Stomach (tissue), 9 donors: ENCODE data around the gene RCL1. TPM values are rescaled to one million over a fixed set of nuclear protein-coding genes. Genes with fewer than 3 reads are reported as not detected.

Experiments
- DNase-seq, 2 donors: peaks; one replicate each; pipeline versions ENCODE4 v3.0.0 to v3.0.0-alpha.2; 2013 to 2019
- H3K27ac ChIP-seq, 5 donors: fragments of 200-600 bp in 4 of 5; sonication (generic) in 4 of 5; one replicate each; pipeline ENCODE4 v1.5.1; 2013 to 2019; ENCODE audit warnings: mild to moderate bottlenecking in 1 of 5, moderate library complexity in 1 of 5
- H3K27me3 ChIP-seq, 3 donors: fragments of 200-600 bp; sonication (generic); one replicate each; pipeline ENCODE4 v1.5.1; 2017 to 2019; ENCODE audit warnings: mixed run types in 1 of 3
- H3K36me3 ChIP-seq, 4 donors: fragments of 200-600 bp; sonication (generic); 1 replicate in 3 of 4; 2 replicates in 1 of 4; pipeline ENCODE4 v1.5.1; 2016 to 2019
- H3K4me1 ChIP-seq, 4 donors: fragments of 200-600 bp; sonication (generic); one replicate each; pipeline ENCODE4 v1.5.1; 2016 to 2019
- H3K4me3 ChIP-seq, 4 donors: fragments of 200-600 bp; sonication (generic) in 3 of 4; one replicate each; pipeline ENCODE4 v1.5.1; 2016 to 2019; ENCODE audit warnings: mild to moderate bottlenecking in 1 of 4
- H3K9me3 ChIP-seq, 4 donors: fragments of 200-600 bp; sonication (generic); one replicate each; pipeline ENCODE4 v1.5.1; 2016 to 2019
- EP300 ChIP-seq: sonication (generic); formaldehyde crosslinking; IDR thresholded peaks from one replicate; pipeline ENCODE4 v1.6.1; 2017; ENCODE audit warnings: antibody characterized with exemption
- POLR2A ChIP-seq, 4 donors: fragments of 450-650 bp; IDR thresholded peaks; one replicate each; pipeline ENCODE4 v1.6.1; 2016; ENCODE audit warnings: antibody characterized with exemption in 4 of 4, control low read depth in 2 of 4, mild to moderate bottlenecking in 1 of 4, moderate library complexity in 1 of 4
- POLR2AphosphoS5 ChIP-seq, 3 donors: sonication (generic); formaldehyde crosslinking; IDR thresholded peaks; one replicate each; pipeline ENCODE4 v1.6.1; 2016; ENCODE audit warnings: antibody characterized with exemption in 3 of 3
- WGBS, 5 donors: extraction: QIAGEN DNeasy Blood & Tissue Kit in 3 of 5; methylation state at CpG; one replicate each; pipeline versions ENCODE4 v1.1.5 to v1.1.7; 2013 to 2018; 5-methylcytosine and 5-hydroxymethylcytosine counted together
- intact Hi-C: fragments of 100-400 bp; cut with DNase I; formaldehyde crosslinking; loops from one replicate; pipeline ENCODE4 v1.15.1; 2023; ENCODE audit warnings: low total_unique reads
- polyA plus RNA-seq, 3 donors: library from polyadenylated mRNA; stranded (reverse); fragments of 200-250 nt; gene quantifications; one replicate each; pipeline ENCODE4 v1.2.3, GENCODE V29; 2013
- total RNA-seq, 5 donors: library from RNA; depleted of rRNA; stranded (reverse); fragments of >200 nt; gene quantifications; one replicate each; pipeline versions ENCODE4 v1.1.0 to v1.2.3, GENCODE V29; 2014 to 2016
- TF ChIP-seq, protein P1 (sequence below), 7 experiments: fragments of 450-650 bp in 4 of 7; fragments of 200-600 bp in 3 of 7; sonication (generic) in 3 of 7; IDR thresholded peaks; one replicate each; pipeline ENCODE4 v1.5.1; 2016 to 2019; ENCODE audit warnings: antibody characterized with exemption in 7 of 7, control low read depth in 2 of 7, mild to moderate bottlenecking in 1 of 7
- donor health status: healthy with polysubstance abuse.
- donor health status: Bipolar disorder and iron deficiency.
- donor health status: healthy.

Gene RCL1
- total and polyA plus RNA-seq, 8 donors: 11.7 to 38.7 (median 14.5) TPM

DNA sequence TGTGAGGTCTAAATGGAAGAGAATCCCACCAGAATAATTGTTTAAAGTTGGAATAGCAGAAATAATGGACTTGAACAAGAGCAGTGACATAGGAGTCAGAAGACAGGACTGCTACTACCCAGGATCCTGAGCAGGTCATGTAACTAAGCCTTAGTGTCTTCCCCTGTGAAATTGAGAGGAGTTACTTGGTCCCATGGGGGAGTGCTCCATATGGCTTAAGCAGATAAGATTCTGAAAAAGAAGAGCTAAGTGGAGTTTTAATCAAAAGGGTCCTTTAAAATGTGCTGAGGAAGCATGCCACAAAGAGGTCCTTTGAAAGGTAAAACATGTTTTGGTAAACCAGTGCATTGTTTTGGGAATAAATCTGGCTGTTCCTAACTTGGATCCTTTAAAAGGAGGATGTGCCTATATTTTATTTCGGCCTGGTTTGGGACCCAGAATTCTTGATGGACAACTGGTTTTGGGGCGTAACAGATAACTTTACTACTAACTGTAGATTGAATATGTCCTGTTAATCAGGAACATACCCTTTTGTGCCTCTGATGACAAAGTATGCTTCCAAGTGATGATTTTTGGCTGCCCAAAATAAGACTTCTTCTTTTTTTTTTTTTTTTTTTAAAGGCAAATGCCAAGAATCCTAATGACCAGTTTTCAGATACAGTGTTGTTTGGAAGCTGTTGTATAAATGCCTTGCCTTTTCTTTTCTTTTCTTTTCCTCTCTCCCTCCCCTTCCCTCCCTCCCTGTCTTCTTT is 5.7 kb downstream of the RCL1 start:
- TF ChIP-seq POLR2A (IDR thresholded peaks at IDR 0.05) (no peak), POLR2AphosphoS5 (IDR thresholded peaks at IDR 0.05) (no peak), EP300 (no peak)
- TF ChIP-seq, protein P1, sequence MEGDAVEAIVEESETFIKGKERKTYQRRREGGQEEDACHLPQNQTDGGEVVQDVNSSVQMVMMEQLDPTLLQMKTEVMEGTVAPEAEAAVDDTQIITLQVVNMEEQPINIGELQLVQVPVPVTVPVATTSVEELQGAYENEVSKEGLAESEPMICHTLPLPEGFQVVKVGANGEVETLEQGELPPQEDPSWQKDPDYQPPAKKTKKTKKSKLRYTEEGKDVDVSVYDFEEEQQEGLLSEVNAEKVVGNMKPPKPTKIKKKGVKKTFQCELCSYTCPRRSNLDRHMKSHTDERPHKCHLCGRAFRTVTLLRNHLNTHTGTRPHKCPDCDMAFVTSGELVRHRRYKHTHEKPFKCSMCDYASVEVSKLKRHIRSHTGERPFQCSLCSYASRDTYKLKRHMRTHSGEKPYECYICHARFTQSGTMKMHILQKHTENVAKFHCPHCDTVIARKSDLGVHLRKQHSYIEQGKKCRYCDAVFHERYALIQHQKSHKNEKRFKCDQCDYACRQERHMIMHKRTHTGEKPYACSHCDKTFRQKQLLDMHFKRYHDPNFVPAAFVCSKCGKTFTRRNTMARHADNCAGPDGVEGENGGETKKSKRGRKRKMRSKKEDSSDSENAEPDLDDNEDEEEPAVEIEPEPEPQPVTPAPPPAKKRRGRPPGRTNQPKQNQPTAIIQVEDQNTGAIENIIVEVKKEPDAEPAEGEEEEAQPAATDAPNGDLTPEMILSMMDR (IDR thresholded peaks at IDR 0.05): no peak
- 86 to 96% (median 91%) methylated on average over 2 of the region's 2 CpGs for WGBS, 5 donors
- Histone ChIP-seq H3K9me3 (no peaks in the 10 kb centered on the region), H3K4me3 (no peak overlapping the region), H3K36me3 (no peaks in the 10 kb centered on the region), H3K27ac (peak overlapping the region in 4 of 5 donors; percentile 10 to 60 (median 52)), H3K4me1 (peaks cover 22 to 58% (median 46%) of the 10 kb centered on the region in 4 donors), H3K27me3 (no peaks in the 10 kb centered on the region)
- DNase-seq: no peak
- intact Hi-C loops: loop anchor here (10.0 kb wide), 1 partner anchor 186 kb away; the partner anchor contains the start of gene JAK2

DNA sequence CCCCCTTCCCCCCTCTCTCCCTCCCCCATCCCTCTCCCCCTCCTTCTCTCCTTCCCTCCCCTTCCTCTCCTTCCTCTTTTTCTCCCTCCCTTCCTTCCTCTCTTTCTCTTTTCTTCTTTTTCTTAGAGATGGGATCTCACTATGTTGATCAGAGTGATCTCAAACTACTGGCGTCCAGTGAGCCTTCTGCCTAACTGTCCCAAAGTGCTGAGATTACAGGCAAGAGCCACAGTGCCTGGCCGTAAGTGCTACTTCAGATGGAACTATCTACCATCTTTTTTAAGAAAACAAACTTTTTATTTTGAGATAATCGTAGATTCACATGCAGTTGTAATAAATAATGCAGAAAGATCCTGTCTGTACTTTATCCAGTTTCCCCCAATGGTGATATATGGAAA is 6.3 kb downstream of the RCL1 start:
- DNase-seq: no peak
- no peak for TF ChIP-seq POLR2A (IDR thresholded peaks at IDR 0.05)
- Histone ChIP-seq H3K36me3 (no peaks in the 10 kb centered on the region), H3K4me1 (peaks cover 16 to 52% (median 40%) of the 10 kb centered on the region in 4 donors), H3K27ac (peak overlapping the region in 2 of 5 donors; percentile 47 to 60), H3K27me3 (no peaks in the 10 kb centered on the region), H3K4me3 (no peak overlapping the region), H3K9me3 (no peaks in the 10 kb centered on the region)
- intact Hi-C loops: loop anchor here (10.0 kb wide), 1 partner anchor 186 kb away; the partner anchor contains the start of gene JAK2
- 77 to 83% (median 79%) methylated on average over 3 of the region's 3 CpGs for WGBS, 5 donors

- Histone ChIP-seq H3K27ac (peak overlapping the region in 1 of 5 donors; percentile 60), H3K4me1 (peaks cover 14 to 45% (median 33%) of the 10 kb centered on the region in 4 donors), H3K27me3 (no peaks in the 10 kb centered on the region), H3K4me3 (no peak overlapping the region), H3K9me3 (no peaks in the 10 kb centered on the region), H3K36me3 (no peaks in the 10 kb centered on the region)
- intact Hi-C loops: loop anchor here (10.0 kb wide), 1 partner anchor 185 kb away; the partner anchor contains the start of gene JAK2
- peak; percentile 45 to 46 for DNase-seq
- TF ChIP-seq POLR2AphosphoS5 (IDR thresholded peaks at IDR 0.05) (peak in 2 of 3 donors; percentile 53 to 82), EP300 (no peak)
- 28 to 59% (median 44%) methylated on average over 3 of the region's 3 CpGs for WGBS, 5 donors
These were observed 7.0 kb downstream of the RCL1 start for GRCh38 chr9:4799775-4800174.

DNA sequence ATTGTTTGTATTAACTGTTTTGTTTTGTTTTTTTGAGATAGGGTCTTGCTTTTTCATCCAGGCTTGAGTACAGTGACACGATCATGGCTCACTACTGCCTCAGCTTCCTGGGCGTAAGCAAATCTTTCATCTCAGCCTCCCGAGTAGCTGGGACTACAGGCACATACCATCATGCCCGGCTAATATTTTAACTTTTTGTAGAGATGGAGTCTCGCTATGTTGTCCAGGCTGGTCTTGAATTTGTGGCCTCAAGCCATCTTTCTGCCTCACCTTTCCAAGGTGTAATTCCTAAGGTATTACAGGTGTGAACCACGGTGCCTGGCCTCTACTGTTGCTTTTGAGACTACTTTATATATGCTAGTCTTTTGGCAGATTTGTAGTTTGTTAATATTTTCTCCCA is 8.4 kb downstream of the RCL1 start:
- intact Hi-C loops: no loop called here
- Histone ChIP-seq H3K36me3 (no peaks in the 10 kb centered on the region), H3K9me3 (peaks cover 0 to 2% (median 0%) of the 10 kb centered on the region in 4 donors), H3K4me1 (peaks cover 14 to 40% (median 23%) of the 10 kb centered on the region in 4 donors), H3K27me3 (no peaks in the 10 kb centered on the region), H3K4me3 (no peak overlapping the region), H3K27ac (no peak overlapping the region)
- no peak for DNase-seq
- WGBS, 5 donors: 91 to 98% (median 96%) methylated on average over 6 of the region's 6 CpGs
- TF ChIP-seq EP300 (no peak), POLR2A (IDR thresholded peaks at IDR 0.05) (no peak), POLR2AphosphoS5 (IDR thresholded peaks at IDR 0.05) (no peak)

GRCh38 chr9:4803670-4804530 is 11.2 kb downstream of the RCL1 start:
- Histone ChIP-seq H3K27ac (no peak overlapping the region), H3K4me3 (no peak overlapping the region), H3K27me3 (no peaks in the 10 kb centered on the region), H3K36me3 (no peaks in the 10 kb centered on the region), H3K9me3 (peaks cover 0 to 7% (median 3%) of the 10 kb centered on the region in 4 donors), H3K4me1 (peaks cover 0 to 22% (median 8%) of the 10 kb centered on the region in 4 donors)
- 91 to 96% (median 94%) methylated on average over 26 to 27 of the region's 27 CpGs for WGBS, 5 donors
- TF ChIP-seq POLR2A (IDR thresholded peaks at IDR 0.05): no peak
- TF ChIP-seq POLR2AphosphoS5 (IDR thresholded peaks at IDR 0.05): no peak
- TF ChIP-seq, protein P1 (IDR thresholded peaks at IDR 0.05): no peak
- TF ChIP-seq EP300: no peak
- intact Hi-C loops: no loop called here
- DNase-seq: no peak
